ENCODE data around the gene MID1. TPM values are rescaled to one million over a fixed set of nuclear protein-coding genes. Genes with fewer than 3 reads are reported as not detected.

The MID1 gene
- total RNA-seq, 1 donor from 2014 or later, result 35.7 TPM

DNA sequence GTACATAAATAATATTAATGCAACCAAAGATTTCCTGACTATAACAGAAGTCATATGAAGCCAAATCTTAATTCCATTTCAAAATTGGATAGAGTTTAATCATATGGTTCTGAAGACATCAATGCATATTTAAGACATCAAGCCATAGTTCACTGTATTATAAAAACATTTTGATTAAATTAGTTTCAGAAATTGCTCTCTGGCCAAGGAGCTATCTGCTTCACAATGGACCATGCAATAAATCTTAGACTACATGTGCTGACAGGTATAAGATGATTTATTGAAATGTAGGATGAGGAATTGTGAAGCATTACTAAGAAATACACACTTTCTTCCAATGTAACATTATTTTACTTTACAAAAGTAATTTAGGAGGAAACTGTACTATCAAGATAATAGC lies 81.6 kb downstream of the MID1 start:
- DNase-seq (ENCODE audit: low spot score), result no peak
- intact Hi-C loops (cut with DNase I), result no loop called here

DNA sequence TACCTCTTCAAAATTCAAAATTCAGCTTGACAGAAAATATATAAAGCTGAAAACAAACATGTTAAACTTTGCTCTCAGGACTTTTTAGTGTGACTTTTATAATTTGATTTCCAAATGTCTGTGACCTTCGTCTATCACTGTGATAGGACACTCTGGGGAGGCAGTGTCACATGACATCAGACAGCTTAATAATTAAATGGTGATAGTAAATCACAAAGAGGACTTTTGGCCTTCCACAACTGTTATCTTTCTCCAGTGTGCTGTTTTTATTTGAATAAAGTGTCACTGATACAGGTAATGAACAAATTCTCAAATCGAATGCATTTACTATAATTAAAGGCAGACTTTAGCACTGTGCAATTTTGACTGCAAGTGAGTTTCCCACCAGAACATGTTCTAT lies 83.1 kb downstream of the MID1 start:
- DNase-seq (ENCODE audit: low spot score), result no peak
- intact Hi-C loops (cut with DNase I), result no loop called here

DNA sequence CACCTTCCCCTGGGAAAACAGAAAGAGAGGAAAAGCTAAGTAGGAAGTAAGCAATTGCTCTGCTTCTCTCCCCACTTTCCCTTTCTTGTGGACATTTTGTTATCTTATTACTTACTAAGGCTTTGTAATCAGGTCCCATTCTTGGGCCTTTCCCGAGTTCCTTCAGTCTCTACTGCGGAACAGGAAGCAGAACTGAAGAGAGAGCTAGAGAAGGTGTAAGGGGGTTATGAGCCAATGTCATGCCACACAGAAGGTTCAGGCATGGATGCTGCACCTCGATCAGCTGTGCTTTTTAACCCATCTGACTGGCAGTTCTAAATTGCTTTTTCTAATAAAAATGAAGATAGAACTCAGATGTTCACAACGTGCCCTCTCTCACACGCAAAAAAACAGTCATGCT lies 83.6 kb downstream of the MID1 start:
- intact Hi-C loops (cut with DNase I), result no loop called here
- no peak for DNase-seq (ENCODE audit: low spot score)

DNA sequence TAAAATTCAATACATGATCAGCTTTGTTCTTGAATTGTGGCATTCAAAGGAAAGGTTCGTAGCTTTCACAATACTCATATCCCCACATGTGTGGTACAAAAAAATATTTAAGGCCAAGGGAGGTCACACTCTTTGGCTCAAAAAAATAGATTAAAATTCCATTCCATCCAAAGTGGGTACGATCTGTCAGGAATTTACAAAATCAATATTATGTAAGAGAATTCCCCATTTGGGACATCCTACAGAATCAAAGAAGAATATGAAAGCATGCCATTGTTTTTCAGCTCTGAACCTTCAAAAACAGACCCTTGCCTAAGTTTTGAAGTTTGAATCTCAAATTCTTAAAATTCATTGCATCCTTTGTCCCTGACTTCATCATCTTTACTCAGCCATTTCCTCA lies 85.8 kb downstream of the MID1 start:
- intact Hi-C loops (cut with DNase I), result no loop called here
- DNase-seq (ENCODE audit: low spot score), result no peak

DNA sequence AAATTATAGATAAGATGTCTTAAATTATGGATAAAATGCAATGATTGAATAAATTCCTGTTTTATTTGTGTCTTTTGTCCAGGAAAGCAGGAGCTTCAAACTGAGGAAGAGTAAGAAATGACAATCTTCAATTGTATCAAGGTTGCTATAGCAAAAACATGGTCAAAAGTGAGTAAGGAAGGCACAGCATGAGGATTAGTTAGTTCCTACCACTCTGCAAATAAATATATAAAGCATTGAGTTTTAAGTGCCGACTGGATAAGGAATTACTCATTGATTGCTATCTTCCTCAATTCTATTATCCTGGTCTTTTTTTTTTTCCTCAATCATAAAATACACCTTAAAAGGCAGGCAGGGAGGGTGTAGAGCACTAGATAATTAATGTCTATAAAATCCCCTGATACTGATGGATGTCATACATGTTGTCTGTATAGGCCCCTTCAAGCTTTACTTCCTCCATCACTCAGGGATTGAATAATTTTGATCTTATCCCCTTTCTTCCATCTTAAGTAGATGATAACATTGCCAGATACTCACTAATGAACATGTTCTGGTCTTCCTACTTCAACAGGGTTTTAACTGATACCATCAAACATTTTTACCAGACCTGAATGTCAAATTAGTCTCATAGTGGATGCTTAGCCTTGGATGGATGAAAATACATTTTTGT lies 86.6 kb downstream of the MID1 start:
- intact Hi-C loops (cut with DNase I), result no loop called here
- DNase-seq (ENCODE audit: low spot score), result no peak

DNA sequence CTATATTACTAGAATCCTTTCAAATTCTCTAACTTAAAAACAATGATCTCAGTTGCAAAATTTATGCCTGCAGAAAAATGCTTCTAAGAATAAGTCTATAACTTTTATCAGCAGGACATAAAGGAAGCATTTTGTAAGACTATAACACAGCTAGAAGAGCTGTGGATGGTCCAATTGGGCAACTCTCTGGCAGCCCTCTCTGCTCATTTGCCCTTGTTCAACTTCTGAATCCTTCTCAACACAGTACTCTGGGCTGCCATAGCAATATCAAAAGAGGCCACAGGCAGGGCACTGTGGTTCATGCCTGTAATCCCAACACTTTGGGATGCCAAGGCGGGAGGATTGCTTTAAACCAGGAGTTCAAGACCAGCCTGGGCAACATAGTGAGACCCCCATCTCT lies 88.5 kb downstream of the MID1 start:
- intact Hi-C loops (cut with DNase I), result no loop called here
- DNase-seq (ENCODE audit: low spot score), result no peak

DNA sequence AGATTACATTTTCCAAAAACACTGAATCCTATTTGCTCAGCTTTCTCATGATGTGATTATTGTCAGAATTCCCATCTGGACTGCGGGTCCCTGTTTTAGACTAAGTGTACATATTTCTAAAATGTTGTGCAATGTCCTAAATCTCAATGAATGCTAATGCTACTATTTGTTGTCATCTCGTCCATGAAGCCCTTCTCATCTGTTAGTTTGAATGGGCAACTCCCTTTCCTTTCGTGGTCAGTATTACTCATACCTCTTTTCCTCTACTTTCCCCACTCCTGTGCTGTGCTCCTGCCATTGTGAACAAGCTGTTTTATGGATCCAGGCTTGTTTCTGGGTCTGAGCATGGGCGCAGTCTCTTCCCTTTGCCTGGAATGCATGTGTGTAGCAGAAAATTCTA lies 91.0 kb downstream of the MID1 start:
- intact Hi-C loops (cut with DNase I), result no loop called here
- no peak for DNase-seq (ENCODE audit: low spot score)

DNA sequence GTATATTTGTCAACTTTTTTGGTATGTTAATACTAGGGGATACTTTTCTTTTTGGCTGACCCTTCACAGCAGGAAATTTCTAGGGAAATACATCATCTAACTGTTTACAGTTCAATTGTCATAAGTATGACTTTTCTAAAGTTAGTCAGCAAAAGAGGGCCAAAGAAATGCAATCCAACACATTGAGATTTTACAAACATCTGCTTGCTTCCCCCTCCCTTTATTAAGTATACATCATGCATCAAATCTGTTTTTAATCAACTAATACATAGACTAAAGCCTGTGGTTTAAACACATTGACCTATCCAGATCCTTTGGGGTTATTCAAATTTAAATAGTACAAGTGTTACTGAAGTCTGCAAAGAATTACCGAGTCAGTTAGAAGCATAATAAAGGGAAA lies 93.9 kb downstream of the MID1 start:
- intact Hi-C loops (cut with DNase I), result no loop called here
- DNase-seq (ENCODE audit: low spot score), result no peak

DNA sequence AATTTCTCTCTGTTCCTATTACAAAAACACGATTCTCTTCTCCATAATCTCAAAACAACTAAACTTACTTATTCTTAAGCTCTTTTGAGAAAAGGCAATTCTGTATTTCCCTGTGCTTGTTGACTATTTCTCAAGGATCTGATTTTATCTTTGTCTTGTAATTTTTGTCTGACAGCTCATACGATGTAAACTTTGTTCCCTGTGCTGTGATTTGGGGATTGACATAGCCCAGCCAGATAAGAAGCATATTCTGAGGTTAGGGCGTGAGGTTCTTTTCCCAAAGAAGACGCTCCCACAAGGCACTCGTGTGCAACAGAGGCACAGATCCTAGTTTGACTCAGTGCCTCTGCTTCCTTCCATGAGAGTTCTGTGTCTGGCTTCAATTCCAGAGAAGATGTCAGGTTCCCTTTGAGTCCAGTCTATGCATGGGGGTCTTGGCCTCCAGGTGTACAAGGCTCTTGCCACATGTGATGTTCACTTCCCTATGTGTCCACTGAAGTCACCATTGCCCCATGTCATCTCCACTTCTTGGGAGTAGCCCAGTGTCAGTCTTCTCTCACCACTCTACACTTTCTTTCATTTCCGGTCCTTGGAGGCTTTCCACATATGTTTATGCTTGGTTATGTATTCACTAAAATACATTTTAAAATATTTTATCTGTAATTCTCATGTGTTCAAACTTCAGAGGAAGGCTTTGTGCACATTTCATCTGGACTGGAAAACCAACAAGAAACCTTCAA lies 94.8 kb downstream of the MID1 start:
- no peak for DNase-seq (ENCODE audit: low spot score)
- intact Hi-C loops (cut with DNase I), result no loop called here

DNA sequence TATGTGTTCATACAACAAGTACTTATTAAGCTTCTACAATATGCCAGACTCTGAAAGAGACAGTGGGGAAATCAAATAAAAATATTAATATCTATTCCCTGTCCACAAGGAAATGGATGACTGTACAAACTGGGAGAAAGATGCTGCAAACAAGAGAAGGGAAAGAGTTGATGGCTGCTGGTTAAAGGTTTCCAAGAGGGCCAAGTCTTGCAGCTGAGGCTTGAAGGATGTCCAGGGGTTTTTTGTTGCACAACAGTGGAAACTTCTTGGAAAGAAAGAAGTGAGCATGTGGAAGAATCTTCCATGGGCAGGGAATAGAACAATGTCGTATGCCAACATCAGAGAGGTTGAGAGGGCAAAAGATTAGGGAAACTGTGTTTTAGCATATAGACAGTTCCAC lies 95.8 kb downstream of the MID1 start:
- DNase-seq (ENCODE audit: low spot score), result no peak
- intact Hi-C loops (cut with DNase I), result no loop called here

DNA sequence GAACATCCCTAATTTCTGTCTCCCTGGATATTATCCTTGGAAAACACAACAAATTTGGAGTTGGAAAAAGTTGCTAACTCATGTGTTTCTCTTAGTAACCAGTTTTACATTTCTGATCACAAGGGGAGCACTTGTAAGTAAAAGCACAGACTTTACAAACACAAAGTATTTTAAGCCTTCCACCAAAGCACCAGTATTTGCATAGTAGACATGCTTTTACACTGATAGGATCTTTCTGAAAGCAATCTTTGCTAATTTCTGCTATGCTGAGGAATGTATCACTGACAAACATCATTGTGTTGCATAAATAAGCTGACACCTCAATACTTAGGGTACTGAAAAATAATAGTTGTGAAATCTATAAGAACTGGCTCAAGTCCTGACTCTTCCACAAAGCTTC lies 100.6 kb downstream of the MID1 start:
- DNase-seq (ENCODE audit: low spot score), result no peak
- intact Hi-C loops (cut with DNase I), result no loop called here

DNA sequence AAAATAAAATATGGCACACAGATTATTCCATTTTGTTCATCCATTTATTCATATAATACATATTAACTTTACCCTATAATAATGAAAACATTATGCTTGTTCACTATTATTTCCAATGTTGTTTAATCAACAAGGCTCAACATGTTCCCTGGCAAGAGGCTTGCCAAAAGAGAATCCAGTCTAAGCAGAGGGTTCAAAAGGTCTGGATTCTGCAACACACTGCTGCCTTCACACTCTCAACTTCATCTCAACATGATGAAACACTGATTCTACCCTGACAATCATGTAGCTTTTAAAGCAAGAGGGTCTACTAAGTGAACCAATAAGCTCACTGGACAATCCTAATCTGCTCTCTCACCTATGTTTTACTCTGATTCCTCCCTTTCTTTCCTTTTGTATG lies 101.1 kb downstream of the MID1 start:
- no peak for DNase-seq (ENCODE audit: low spot score)
- intact Hi-C loops (cut with DNase I), result no loop called here

DNA sequence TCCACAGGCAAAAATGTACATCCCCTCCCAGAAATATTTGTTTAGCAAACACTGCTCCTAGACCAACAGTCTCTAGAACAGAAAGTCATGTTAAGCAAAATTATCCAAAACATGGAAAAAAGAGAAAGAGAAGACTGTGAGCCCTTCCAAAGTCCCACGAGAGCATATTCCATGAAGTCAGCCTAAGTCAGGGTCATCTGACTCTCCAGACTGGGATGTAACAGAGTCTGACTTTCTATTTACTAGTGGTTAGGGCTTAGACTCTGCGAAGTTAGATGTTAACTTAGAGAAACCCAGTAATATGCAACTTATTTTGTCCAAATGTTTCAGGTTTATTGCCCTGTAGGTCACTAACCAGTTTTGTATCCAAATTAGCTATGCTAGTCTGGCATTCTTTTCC lies 102.3 kb downstream of the MID1 start:
- intact Hi-C loops (cut with DNase I), result no loop called here
- no peak for DNase-seq (ENCODE audit: low spot score)

DNA sequence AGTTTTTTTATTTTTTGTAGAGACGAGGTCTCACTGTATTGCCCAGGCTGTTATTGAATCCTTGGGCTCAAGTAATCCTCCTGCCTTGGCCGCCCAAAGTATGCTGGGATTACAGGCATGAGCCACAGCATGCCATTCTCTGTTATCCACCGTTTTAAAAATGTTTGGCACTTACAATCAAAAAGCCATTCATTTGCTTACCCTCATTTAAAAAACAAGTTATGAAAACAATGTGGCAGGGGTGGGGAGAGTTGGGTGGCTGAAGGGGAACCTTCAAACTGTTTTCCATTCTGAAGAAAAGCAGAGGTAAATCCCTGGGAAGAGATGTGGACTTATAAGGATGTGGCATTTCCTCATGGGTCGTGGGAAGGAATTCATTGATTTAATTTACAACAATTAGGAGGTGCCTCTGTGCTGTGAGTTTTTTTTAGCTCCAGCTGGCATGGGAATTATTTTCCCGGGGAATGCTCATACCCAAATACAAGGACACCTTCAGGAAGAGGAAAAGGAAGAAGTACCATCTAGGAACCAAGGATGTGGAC lies 103.5 kb downstream of the MID1 start:
- intact Hi-C loops (cut with DNase I), result no loop called here

DNA sequence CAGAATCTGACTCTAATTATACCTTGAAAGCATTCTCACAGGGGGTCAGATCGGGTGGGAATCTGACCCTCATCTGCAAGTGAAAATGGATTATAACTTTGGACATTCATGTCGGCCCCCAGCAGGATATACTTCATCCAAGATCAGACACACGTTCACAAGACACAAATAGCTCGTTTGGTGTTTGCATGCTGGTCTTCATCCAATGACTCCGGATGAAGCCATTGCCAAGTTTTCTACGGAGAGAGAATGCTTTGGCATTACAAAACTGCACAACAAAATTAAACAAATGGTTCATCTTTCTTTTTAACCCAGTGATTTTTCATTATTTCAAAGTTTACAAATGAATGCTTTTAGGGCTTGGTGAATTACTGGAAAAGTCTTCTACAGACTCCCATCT lies 105.5 kb downstream of the MID1 start:
- no peak for DNase-seq (ENCODE audit: low spot score)
- intact Hi-C loops (cut with DNase I), result no loop called here

More for the DNA sequence above, 103.5 kb downstream of the MID1 start:
- no peak for DNase-seq (ENCODE audit: low spot score)

DNA sequence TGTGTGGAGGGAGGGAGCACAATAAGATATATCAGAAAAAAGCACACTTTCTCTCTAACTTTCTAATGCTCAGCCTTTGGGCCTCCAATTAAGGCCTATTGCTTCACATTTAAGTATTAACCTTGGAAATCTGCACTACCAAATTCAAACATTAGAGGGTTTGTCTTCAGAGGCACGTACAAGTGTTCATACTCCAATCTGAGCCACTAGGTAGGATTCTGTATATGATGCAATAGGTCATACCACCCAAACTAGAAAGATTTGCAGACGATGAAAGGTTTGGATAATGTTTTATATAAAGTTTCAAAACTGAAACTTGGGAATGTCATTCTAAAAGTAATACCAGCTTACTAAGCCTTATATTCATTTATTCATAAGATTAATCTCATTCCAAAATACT lies 106.4 kb downstream of the MID1 start:
- no peak for DNase-seq (ENCODE audit: low spot score)
- intact Hi-C loops (cut with DNase I), result no loop called here

DNA sequence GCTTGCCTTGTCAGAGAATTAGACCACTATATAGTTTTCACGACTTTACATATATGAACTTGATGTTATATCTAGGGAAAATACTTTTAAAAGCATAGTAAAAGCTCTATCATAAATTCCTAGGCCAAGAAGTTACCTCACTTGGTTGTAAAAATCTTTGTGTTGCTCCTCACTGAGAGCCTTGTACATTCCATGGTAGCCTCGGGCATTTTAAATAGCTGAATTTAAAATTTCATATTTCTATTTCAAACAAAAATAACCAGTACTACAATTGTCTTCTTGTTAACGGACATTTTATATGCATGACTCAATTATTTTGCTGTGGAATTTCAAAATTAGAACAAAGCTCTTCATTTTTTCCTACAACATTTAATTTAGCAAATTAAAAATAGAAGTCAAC lies 107.6 kb downstream of the MID1 start:
- intact Hi-C loops (cut with DNase I), result no loop called here

DNA sequence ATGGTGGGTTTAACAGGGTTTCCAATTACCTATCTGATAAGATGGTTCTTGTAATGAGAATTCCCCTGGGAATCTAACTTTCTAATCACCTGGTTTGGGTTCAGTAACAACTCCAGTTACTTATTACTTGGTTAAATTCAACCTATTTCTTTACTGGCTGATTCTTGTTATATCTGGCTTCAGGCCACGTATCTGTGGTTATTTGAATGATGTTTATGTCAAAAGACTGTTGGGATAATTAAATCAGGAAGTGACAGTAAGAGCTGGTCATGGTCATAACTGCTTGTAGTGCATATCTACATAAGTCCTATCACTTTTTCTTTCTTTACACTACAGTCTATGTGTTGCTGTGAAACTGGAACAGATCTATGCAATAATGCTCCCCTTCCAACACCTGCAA lies 108.1 kb downstream of the MID1 start:
- no peak for DNase-seq (ENCODE audit: low spot score)
- intact Hi-C loops (cut with DNase I), result no loop called here

More for the DNA sequence above, 107.6 kb downstream of the MID1 start:
- no peak for DNase-seq (ENCODE audit: low spot score)

DNA sequence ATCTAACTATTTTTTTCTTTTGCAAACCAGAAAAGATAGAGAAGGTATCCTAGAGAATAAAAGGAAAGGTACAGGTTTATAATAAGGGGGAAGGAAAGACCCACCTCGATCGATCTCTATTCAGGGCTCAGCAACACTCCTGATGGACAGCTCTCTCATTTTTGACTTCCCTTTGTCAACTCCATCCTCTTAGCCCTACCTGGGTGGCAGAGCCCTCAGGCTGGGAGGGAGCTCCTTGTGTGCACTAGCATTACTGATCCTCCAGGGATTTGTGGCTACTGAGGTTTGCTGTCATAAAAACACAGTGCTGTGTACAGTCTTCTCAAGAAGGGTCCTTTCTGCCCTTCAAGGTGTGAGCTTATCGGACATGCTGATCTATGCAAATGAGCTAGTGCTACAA lies 111.0 kb downstream of the MID1 start:
- DNase-seq (ENCODE audit: low spot score), result no peak
- intact Hi-C loops (cut with DNase I), result no loop called here

DNA sequence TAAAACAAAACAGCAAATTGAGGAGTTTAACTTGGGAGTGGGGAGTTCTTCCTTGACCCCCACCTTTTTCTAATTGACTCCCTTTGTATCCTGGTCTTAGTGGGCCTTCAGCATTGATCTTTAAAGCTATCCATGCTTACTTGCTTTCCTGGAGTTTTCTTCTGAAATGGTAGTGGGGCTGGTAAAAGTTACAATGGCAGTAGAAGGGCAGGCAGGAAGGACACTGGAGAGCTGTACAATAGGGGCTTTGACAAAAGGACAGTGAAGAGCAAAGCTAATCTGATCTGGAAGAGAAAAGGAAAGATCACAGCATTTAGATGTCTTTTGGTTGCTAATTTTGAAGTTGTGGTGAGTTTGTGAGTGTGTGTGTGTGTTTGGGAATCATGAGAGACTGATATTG lies 111.5 kb downstream of the MID1 start:
- intact Hi-C loops (cut with DNase I), result no loop called here
- DNase-seq (ENCODE audit: low spot score), result no peak

DNA sequence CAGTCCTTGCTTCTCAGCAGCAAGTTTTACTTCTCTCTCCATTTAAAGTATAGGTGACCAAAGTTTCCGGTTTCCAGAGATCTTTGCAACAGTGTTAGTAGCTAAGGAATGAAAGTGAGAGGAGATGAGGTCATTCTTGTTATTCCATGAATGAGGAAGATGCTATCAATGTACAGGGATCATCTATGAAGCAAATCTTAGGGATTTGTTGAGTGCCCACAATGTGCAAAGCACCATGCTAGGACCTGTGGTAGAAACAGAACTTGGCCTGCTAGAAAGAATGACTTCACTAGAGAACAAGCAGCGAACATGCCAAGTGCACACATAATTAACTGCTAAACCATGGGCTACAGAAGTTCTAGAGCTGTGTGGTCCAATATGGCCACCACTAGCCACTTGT lies 112.5 kb downstream of the MID1 start:
- no peak for DNase-seq (ENCODE audit: low spot score)
- intact Hi-C loops (cut with DNase I), result no loop called here
